GM18909 (cell line): ENCODE data around the gene CDT1.
"Not testable (repeated sequence)": the region's sequence is repeated elsewhere in the genome, so short reads cannot be mapped to it uniquely, and the experiment has no call there.

Experiments used
- ATAC-seq: cut with Tn5 transposase; IDR thresholded peaks from one replicate; pipeline ENCODE4 v1.9.1; 2021; ENCODE audit warnings: mild to moderate bottlenecking; ENCODE audit not compliant: unreplicated experiment, poor library complexity

The CDT1 gene

GRCh38 chr16:88768071-88768783 lies 35.4 kb upstream of the CDT1 start:
- ATAC-seq, result no peak

GRCh38 chr16:88769617-88770460 lies 33.8 kb upstream of the CDT1 start:
- ATAC-seq, result no peak

GRCh38 chr16:88770461-88771293 lies 32.9 kb upstream of the CDT1 start:
- peak; percentile 52 for ATAC-seq

GRCh38 chr16:88771294-88771772 lies 32.3 kb upstream of the CDT1 start:
- no peak for ATAC-seq

- ATAC-seq, result not testable (repeated sequence)
These were observed 31.8 kb upstream of the CDT1 start for GRCh38 chr16:88771781-88772180.

- no peak for ATAC-seq
These were observed 30.4 kb upstream of the CDT1 start for GRCh38 chr16:88772871-88773811.

DNA sequence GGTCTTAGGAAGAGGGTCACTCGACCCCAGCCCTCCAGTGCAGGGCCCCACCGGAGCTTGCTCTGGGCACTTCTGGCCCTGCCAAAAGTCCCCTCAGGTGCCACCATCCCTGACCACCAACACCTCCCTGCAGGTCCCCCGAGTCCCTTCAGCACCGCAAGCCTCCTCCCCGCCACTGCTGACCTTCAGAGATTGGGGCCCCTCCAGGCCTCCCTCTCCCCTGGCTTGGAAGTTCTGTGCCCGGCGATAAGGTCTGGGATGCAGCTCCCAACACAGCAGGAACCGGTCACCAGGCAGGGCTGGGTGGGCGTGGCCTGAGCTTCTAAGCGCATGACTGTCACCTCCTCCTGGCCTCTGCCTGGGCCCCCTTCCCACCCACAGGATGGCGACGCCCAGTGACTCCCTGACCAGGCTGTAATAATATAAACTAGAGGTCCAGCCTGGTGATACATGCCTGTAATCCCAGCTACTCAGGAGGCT lies 29.7 kb upstream of the CDT1 start:
- no peak for ATAC-seq

- ATAC-seq, result no peak
These were observed 28.8 kb upstream of the CDT1 start for GRCh38 chr16:88774544-88775393.

- no peak for ATAC-seq
These were observed 27.8 kb upstream of the CDT1 start for GRCh38 chr16:88775825-88776224.

DNA sequence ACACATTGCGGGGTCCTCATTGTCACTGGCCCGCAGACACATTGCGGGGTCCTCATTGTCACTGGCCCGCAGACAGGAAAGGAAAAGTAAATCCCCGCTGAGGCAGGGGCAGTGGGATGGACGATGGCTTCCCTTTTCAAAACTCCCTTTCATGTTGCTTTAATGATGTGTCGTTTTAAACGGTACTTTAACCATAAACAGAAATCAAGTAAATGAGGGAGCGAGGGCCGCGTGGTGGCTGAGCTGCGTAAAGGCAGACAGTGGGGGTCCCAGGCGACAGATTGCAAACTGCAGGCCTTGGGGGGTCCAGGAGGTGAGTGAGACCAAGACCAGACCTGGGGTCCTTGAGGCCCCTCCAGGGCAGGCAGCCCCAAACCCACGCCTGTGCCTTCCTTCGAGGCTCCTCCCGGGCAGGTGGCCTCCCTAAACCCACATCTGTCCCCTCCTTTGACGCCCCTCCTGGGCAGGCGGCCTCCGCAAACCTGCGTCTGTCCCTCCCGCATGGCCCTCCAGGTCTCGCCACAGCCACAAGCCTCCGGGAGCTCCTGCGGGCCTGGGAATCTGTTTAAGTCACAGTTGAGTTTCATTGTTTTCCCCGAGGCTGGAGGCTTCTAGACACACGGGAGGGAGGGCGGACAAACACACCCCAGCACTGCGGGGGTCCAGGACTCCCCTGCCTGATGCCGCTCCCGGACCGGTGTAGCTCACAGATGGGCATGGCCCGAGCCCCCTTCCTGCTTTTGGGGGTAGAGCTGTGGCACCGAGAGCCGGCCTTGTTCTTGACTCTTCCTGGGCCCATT lies 25.9 kb upstream of the CDT1 start:
- no peak for ATAC-seq

DNA sequence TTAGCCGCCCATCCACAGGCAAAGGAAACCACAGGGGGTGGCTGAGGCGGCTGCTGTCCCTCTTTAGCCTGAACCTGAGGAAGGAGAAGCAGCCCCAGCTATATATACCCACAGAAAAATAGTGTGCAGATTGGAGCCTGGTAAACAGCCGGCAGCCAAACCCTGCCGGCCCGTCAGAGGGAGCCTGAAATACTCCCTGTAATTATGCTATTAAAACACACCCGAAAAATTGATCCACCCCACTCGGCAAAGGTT lies 25.4 kb upstream of the CDT1 start:
- no peak for ATAC-seq

DNA sequence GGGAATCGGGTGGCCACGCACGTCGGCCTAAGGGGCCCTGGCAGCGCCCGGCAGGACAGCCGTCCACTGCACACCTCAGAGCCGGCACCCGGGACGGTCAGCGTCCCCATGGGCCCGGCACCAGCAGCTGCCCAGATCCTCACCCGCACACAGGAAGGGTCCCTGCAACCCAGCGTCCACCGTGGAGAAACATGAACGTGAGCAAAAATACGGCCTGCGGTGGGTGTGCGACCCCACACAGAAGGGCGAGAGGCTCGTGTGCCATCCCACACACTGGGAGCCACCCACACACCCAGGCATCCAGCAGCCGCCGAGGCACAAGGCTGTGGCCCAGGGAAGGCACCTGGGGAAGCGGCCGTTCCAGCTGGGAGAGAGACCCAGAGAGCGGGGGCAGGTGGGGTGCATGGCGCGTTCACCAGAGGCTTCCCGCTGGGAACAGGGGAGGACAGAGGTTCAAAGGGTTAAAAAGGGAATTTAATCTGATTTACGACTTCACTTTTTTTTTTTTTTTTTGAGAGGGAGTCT lies 25.0 kb upstream of the CDT1 start:
- ATAC-seq, result no peak

DNA sequence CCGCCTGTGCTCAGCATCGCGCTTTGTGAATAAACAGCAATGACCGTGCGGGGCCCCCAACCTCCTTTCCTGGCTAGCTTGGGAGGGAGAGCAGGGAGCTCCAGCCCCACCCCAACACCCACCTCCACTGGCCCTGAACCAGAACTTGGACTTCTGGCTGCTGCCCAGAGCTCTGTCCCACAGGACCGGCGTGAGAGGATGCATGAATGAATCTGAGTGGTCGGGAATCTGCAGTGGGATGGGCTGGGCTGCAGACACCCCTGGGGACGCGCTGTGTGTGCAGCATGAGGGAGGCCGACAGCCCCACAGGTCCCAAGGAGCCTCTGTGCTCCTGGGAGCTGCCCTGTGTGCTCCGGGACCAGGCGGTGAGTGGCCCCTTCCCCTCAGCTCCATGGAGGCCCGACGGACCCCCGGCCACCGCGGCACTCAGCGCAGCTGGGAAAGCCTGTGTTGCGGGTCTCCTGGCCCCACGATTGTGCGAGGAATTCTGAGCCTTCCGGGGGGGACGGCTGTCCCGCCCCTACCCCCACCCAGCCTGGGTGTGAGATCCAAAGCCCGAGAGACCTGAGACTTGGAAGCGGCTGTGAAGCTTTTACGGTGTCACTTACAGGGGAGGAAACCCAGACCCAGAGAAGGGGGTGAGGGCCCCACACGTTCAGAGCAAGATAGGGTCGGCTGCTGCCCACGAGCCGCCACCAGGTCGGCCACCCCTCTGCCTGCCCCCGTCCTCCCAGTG lies 24.0 kb upstream of the CDT1 start:
- ATAC-seq, result no peak

GRCh38 chr16:88780142-88781062 lies 23.2 kb upstream of the CDT1 start:
- ATAC-seq, result no peak

DNA sequence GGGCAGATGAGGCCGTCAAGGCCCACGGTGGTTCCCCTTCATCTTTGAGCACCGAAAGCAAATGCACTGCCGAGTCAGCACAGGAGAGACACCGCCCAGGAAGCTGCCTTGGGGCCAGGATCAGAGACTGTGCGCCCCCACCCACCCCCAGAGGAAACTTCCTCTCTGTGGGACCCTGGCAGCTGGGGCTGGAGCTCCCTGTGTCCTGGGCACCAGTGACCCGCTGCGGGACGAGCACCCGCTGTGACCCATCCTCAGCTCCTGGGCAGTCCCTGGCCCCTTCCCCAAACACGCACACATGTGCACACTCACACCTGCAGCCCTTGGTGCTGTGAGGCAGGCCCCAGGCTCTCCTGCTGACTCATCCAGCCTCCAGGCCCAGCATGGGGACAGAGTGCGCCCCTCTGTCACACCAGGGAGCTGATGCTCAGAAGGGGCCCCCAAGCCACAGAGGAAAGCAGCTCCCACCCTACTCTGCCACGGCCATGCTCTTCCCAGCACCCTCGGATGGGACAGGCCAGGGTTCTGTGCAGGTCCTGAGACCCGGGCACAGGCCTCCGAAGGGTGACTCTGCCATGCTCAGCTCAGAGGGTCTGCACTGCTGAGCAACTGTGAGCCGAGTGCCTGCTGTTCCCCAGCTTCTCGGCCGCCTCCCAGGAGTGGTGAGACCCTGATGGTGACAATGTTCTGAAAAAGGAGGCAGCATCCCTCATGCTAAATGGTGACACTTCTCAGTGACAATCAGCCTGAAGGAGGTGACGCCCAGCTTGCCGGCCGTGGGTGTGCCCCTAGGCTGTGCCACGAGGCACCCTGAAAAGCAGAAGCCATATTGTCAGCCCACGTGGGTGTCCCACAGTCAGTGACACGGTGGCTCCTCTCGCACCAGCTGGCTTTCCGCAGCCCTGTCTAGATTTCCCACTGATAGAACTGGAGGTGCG lies 22.2 kb upstream of the CDT1 start:
- ATAC-seq, result no peak
